Neural crest cell (in vitro differentiated cells): ENCODE data around the gene LARP4B. TPM values are rescaled to one million over a fixed set of nuclear protein-coding genes. Genes with fewer than 3 reads are reported as not detected.
A peak's percentile ranks its signal among the peaks of the same experiment; 100 is the strongest.

Experiments
- DNase-seq: peaks from one replicate; pipeline ENCODE4 v3.0.0; 2021; ENCODE audit warnings: low read depth, mixed read lengths, low spot score
- H3K27ac Mint-ChIP-seq: one replicate; pipeline ENCODE4 v1.8.0; 2021; ENCODE audit warnings: mild to moderate bottlenecking, mixed read lengths; ENCODE audit not compliant: unreplicated experiment
- H3K27me3 Mint-ChIP-seq: 2 replicates; pipeline ENCODE4 v1.8.0; 2021; ENCODE audit warnings: low read depth, mild to moderate bottlenecking, mixed read lengths
- H3K36me3 Mint-ChIP-seq: 2 replicates; pipeline ENCODE4 v1.8.0; 2021; ENCODE audit warnings: low read depth, mild to moderate bottlenecking, mixed read lengths
- H3K4me1 Mint-ChIP-seq: 2 replicates; pipeline ENCODE4 v1.8.0; 2021; ENCODE audit warnings: mixed read lengths
- H3K4me3 Mint-ChIP-seq: one replicate; pipeline ENCODE4 v1.8.0; 2021; ENCODE audit warnings: mild to moderate bottlenecking, mixed read lengths
- H3K9me3 Mint-ChIP-seq: 2 replicates; pipeline ENCODE4 v1.8.0; 2021; ENCODE audit warnings: mixed read lengths
- total RNA-seq: library from RNA; stranded (reverse); gene quantifications from 2 replicates; pipeline ENCODE4 v1.2.1, GENCODE V29; 2021
- TF ChIP-seq, protein P1 (sequence below): fragments of 200-600 bp; sonication (generic); conservative IDR thresholded peaks from 2 replicates; pipeline ENCODE4 v1.5.0; 2021; ENCODE audit warnings: antibody characterized with exemption, mild to moderate bottlenecking

The LARP4B gene
- total RNA-seq, 1 donor from 2014 or later, result 75.4 TPM

DNA sequence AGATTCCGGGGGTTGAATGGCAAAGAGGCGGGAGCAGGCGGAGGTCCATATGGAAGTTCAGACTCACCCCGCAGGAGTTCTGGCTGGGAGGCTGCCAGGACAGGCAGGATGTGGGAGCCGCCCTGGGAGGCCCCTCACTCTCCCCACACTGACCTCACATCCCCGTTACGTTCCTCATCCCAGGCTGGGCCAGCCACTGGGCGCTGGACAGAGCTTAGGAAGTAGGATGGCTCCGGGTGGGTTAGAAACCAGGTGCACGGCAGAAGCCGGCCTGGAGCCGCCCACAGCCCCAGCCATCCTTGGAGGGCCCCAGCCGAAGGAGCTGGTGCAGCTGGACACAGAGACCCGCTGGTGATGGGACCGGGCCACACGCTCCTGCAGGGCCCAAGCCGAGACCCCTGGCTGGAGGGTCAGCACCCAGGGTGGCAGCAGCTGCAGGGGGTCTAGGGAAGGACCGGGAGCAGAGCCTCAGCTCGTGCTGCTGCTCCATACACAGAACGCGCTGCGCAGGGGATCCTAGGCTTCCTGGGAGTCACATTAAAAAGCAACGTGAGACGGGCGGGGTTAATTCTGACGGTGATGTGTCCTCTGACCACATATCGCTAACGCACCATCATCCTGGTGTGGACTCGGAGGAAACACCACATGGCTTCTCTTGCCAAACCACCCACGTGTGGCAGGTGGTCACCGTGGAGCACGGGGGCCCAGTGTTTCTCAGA is 143.4 kb downstream of the LARP4B start:
- H3K27me3 Mint-ChIP-seq, result peaks cover 4% of the 10 kb centered on the region
- no peaks in the 10 kb centered on the region for H3K36me3 Mint-ChIP-seq
- peaks cover 6% of the 10 kb centered on the region for H3K4me1 Mint-ChIP-seq
- H3K4me3 Mint-ChIP-seq, result peak overlapping the region; percentile 47
- no peak overlapping the region for H3K27ac Mint-ChIP-seq
- no peaks in the 10 kb centered on the region for H3K9me3 Mint-ChIP-seq
- DNase-seq, result no peak
- TF ChIP-seq, protein P1, sequence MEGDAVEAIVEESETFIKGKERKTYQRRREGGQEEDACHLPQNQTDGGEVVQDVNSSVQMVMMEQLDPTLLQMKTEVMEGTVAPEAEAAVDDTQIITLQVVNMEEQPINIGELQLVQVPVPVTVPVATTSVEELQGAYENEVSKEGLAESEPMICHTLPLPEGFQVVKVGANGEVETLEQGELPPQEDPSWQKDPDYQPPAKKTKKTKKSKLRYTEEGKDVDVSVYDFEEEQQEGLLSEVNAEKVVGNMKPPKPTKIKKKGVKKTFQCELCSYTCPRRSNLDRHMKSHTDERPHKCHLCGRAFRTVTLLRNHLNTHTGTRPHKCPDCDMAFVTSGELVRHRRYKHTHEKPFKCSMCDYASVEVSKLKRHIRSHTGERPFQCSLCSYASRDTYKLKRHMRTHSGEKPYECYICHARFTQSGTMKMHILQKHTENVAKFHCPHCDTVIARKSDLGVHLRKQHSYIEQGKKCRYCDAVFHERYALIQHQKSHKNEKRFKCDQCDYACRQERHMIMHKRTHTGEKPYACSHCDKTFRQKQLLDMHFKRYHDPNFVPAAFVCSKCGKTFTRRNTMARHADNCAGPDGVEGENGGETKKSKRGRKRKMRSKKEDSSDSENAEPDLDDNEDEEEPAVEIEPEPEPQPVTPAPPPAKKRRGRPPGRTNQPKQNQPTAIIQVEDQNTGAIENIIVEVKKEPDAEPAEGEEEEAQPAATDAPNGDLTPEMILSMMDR, result no peak

DNA sequence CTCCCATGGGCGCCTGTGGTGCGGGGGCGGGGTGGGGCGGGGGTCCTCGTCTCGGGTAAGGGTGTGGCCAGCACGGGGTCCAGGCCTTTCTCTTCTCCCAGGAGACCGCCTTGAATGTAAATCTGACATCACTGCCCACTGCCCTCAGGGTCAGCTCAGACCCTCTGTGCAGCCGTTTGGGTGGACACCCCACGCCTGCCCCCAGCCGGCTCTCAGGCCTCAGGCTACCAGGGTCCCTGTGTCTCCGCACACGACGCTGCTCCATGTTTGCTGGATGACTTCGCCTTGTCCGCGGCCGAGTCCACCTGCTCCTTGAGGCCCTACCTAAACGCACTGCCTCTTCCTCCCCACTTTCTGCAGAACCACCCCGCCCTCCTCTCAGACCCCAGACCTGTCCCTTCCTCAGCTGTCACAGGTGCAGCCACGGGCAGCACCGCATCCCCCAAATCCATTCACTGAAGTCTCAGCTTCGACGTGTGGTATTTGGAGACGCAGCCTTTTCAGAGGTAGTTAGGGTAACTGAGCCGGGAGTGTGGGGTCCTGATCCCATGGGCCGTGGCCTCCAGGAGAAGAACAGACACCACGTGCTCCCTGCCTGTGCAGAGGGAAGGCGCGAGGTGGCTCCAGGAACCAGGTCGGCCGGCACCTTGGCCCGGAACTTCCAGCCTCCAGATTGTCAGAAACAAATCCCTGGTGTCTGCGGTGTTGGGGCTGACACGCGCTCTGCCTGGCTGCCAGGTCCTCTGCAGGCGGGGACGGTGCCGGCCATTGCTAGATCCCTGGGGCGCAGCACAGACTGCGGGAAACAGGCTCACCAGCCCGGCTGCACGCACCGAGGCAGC is 144.7 kb downstream of the LARP4B start:
- Mint-ChIP-seq H3K4me3 (peak overlapping the region; percentile 23), H3K9me3 (no peaks in the 10 kb centered on the region), H3K27ac (no peak overlapping the region), H3K36me3 (no peaks in the 10 kb centered on the region), H3K4me1 (peaks cover 6% of the 10 kb centered on the region), H3K27me3 (peaks cover 14% of the 10 kb centered on the region)
- TF ChIP-seq, protein P1, result no peak
- no peak for DNase-seq

DNA sequence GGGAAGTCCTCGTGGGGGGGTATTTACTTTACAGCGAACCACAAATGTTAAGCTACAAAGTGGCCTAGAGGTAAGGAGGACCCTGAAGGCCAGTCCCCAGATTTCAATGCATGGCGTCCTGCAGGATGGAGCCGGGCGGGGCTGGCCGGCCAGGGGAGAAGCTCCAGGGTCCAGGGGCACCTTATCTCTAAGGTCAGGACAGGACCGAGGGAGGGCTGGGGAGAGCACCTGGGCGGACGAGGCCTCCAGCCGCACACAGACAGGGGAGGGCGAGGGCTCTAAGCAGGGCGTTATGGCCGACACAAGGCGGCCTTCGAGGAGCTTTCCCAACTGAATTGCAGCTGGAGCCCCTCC is 145.7 kb downstream of the LARP4B start:
- Mint-ChIP-seq H3K36me3 (no peaks in the 10 kb centered on the region), H3K4me1 (peaks cover 6% of the 10 kb centered on the region), H3K27ac (no peak overlapping the region), H3K27me3 (peaks cover 17% of the 10 kb centered on the region), H3K9me3 (no peaks in the 10 kb centered on the region), H3K4me3 (peak overlapping the region; percentile 27)
- no peak for DNase-seq
- TF ChIP-seq, protein P1, result no peak

DNA sequence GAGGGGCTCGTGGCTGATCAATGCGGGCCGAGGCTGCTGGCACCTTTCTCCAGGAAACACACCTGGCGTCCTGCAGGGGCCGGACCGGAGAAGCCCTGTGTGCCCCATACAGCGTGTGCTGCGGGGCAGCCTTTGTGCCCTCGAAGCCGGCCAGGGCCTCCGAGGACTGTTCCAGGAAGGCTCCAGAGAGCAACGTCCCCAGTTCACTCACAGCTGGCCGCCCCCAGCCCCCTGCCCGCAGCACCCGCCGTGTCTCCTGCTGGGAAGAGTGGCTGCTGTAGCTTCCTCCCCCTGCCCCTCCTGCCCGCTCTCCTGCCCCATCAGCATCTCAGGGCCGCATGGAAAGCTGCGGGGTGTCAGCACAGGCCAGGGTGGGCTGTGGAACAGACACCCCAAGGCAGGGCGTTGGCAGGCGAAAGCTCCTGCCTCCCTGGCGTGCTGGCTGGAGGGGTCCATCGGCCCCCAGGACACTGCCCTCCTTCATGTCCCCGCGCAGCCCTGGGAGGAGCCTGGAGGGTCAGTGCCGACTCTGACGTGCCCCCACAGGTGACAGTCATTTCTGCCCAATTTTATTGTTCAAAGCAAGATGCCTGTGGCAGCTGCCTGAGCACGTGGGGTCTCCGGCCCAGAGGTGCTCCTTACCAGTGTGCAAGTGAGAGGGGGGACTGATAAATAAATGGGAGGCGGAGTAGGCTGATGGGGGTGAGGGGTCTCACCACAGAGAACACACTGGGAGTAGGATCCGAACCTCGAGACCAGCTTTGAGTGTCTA is 146.2 kb downstream of the LARP4B start:
- H3K27ac Mint-ChIP-seq, result peak overlapping the region; percentile 43
- TF ChIP-seq, protein P1, result no peak
- DNase-seq, result no peak
- H3K4me3 Mint-ChIP-seq, result peak overlapping the region; percentile 31
- H3K27me3 Mint-ChIP-seq, result peaks cover 17% of the 10 kb centered on the region
- no peaks in the 10 kb centered on the region for H3K9me3 Mint-ChIP-seq
- no peaks in the 10 kb centered on the region for H3K36me3 Mint-ChIP-seq
- H3K4me1 Mint-ChIP-seq, result peaks cover 6% of the 10 kb centered on the region

DNA sequence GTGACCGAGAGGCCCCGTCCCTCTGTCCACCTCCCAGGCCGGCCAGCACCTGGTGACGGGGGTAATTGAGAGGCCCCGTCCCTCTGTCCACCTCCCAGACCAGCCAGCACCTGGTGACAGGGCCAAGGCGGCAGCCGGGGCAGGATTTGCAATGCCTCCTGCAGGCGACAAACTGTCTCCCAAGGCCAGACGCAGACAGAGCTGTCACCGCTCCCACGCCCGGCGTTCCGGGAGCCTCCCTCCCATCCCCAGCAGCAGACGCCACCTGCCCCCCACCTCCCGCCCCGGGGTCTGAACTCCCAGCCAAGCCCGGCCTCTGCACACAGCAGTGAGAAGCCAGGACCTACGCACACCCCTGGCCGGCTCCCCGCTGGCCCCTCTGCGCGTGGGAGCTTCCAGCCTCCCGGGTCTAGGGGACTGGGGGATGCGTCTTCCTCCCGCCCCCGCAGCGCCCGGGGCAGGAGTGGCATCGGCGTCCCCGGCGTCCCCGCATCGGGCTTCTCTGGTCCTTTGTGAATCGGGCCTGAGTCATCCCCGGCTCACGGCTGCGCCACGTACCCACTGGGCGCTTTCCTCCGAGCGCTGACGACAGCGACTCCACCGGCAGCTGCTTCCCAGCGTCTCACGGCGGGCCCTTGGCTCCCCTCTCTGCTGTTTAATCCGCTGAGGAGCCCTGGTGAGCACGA is 147.0 kb downstream of the LARP4B start:
- peaks cover 4% of the 10 kb centered on the region for H3K4me1 Mint-ChIP-seq
- TF ChIP-seq, protein P1, result peak; percentile 27
- no peaks in the 10 kb centered on the region for H3K9me3 Mint-ChIP-seq
- DNase-seq, result peak; percentile 39
- no peaks in the 10 kb centered on the region for H3K36me3 Mint-ChIP-seq
- peaks cover 17% of the 10 kb centered on the region for H3K27me3 Mint-ChIP-seq
- H3K27ac Mint-ChIP-seq, result peak overlapping the region; percentile 43
- peak overlapping the region; percentile 51 for H3K4me3 Mint-ChIP-seq
